Lung (tissue), 12 donors: ENCODE data around the gene DOCK2. TPM values are rescaled to one million over a fixed set of nuclear protein-coding genes. Genes with fewer than 3 reads are reported as not detected.

Source experiments
- ATAC-seq: fragments of 200-7000 bp; cut with Tn5 transposase; one replicate; pipeline ENCODE4 v1.9.1; 2020; ENCODE audit warnings: moderate number of reproducible peaks; ENCODE audit not compliant: insufficient read depth, low FRiP score
- DNase-seq, 3 donors: peaks; one replicate each; pipeline ENCODE4 v3.0.0-alpha.2; 2013 to 2017
- H3K27ac ChIP-seq, 2 donors: one replicate each; pipeline ENCODE4 v1.5.1; 2013; ENCODE audit warnings: mild to moderate bottlenecking in 2 of 2, moderate library complexity in 2 of 2, control low read depth in 1 of 2, inconsistent platforms in 1 of 2, low read depth in 1 of 2, low read length in 1 of 2
- H3K27me3 ChIP-seq, 3 donors: one replicate each; pipeline ENCODE4 v1.5.1; 2013; ENCODE audit warnings: low read length in 2 of 3; ENCODE audit not compliant: control insufficient read depth in 3 of 3, insufficient read depth in 3 of 3
- H3K36me3 ChIP-seq, 4 donors: one replicate each; pipeline ENCODE4 v1.5.1; 2013; ENCODE audit warnings: low read length in 4 of 4, mild to moderate bottlenecking in 1 of 4, moderate library complexity in 1 of 4; ENCODE audit not compliant: control insufficient read depth in 4 of 4, insufficient read depth in 4 of 4
- H3K4me1 ChIP-seq, 5 donors: one replicate each; pipeline ENCODE4 v1.5.1; 2013; ENCODE audit warnings: low read length in 5 of 5, mild to moderate bottlenecking in 2 of 5, moderate library complexity in 1 of 5; ENCODE audit not compliant: control insufficient read depth in 5 of 5, insufficient read depth in 5 of 5
- H3K4me3 ChIP-seq: one replicate; pipeline ENCODE4 v1.5.1; 2013; ENCODE audit warnings: mild to moderate bottlenecking, control low read depth, moderate library complexity
- H3K9ac ChIP-seq, 2 donors: one replicate each; pipeline ENCODE4 v1.5.1; 2013; ENCODE audit warnings: low read length in 2 of 2, control low read depth in 1 of 2; ENCODE audit not compliant: insufficient read depth in 1 of 2
- H3K9me3 ChIP-seq, 4 donors: one replicate each; pipeline ENCODE4 v1.5.1; 2013; ENCODE audit warnings: low read length in 3 of 4, mild to moderate bottlenecking in 1 of 4, moderate library complexity in 1 of 4; ENCODE audit not compliant: control insufficient read depth in 4 of 4, insufficient read depth in 3 of 4
- WGBS, 2 donors: extraction: QIAGEN DNeasy Blood & Tissue Kit; methylation state at CpG; one replicate each; pipeline ENCODE4 v1.1.7; 2013; 5-methylcytosine and 5-hydroxymethylcytosine counted together
- polyA plus RNA-seq, 2 donors: library from polyadenylated mRNA; stranded (reverse); fragments of 200-250 nt; gene quantifications; one replicate each; pipeline ENCODE4 v1.2.1, GENCODE V29; 2013
- total RNA-seq, 2 donors: library from RNA; depleted of rRNA in 1 of 2; stranded (reverse); fragments of >200 nt in 1 of 2; gene quantifications; one replicate each; pipeline ENCODE4 v1.2.1, GENCODE V29; 2014 to 2021
- TF ChIP-seq, protein P1 (sequence below): IDR thresholded peaks from 2 replicates; pipeline ENCODE4 v1.5.1; 2012; ENCODE audit warnings: mild to moderate bottlenecking; ENCODE audit errors: control extremely low read depth, extremely low read depth
- donor health status: control.
- donor health status: control.
- donor health status: Bipolar disorder and iron deficiency.
- donor health status: healthy.
- donor health status: DM: yes; HTN: yes; CAD: no.

DOCK2 gene
- total and polyA plus RNA-seq, 4 donors = 9.6 to 66.6 (median 43.4) TPM

DNA sequence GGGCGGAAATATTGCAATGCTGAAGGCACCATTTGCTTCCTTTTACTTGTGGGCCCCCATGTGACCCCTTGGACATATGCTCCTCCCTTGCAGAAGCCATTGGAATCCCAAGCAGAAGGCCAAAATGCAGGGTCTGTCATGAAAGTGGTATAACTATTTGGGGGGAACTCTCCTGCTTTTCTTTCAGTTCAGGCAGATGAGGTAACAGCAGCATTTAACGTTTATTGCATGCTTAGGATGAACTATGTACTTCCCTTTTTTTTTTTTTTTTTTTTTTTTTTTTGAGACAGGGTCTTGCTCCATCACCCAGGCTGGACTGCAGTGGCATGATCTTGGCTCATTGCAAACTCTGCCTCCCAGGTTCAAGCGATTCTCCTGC is 476.4 kb downstream of the DOCK2 start:
- Histone ChIP-seq H3K4me3 (no peak overlapping the region), H3K36me3 (no peaks in the 10 kb centered on the region), H3K9ac (no peak overlapping the region), H3K27me3 (peaks cover 0 to under 1% (median 0%) of the 10 kb centered on the region in 3 donors), H3K27ac (no peak overlapping the region), H3K4me1 (no peaks in the 10 kb centered on the region), H3K9me3 (peaks cover 0 to 2% (median 0%) of the 10 kb centered on the region in 4 donors)
- TF ChIP-seq, protein P1, sequence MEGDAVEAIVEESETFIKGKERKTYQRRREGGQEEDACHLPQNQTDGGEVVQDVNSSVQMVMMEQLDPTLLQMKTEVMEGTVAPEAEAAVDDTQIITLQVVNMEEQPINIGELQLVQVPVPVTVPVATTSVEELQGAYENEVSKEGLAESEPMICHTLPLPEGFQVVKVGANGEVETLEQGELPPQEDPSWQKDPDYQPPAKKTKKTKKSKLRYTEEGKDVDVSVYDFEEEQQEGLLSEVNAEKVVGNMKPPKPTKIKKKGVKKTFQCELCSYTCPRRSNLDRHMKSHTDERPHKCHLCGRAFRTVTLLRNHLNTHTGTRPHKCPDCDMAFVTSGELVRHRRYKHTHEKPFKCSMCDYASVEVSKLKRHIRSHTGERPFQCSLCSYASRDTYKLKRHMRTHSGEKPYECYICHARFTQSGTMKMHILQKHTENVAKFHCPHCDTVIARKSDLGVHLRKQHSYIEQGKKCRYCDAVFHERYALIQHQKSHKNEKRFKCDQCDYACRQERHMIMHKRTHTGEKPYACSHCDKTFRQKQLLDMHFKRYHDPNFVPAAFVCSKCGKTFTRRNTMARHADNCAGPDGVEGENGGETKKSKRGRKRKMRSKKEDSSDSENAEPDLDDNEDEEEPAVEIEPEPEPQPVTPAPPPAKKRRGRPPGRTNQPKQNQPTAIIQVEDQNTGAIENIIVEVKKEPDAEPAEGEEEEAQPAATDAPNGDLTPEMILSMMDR = no peak
- WGBS, 2 donors = 28 to 67% methylated on average over 3 of the region's 3 CpGs
- ATAC-seq (no peak), DNase-seq (no peak)

DNA sequence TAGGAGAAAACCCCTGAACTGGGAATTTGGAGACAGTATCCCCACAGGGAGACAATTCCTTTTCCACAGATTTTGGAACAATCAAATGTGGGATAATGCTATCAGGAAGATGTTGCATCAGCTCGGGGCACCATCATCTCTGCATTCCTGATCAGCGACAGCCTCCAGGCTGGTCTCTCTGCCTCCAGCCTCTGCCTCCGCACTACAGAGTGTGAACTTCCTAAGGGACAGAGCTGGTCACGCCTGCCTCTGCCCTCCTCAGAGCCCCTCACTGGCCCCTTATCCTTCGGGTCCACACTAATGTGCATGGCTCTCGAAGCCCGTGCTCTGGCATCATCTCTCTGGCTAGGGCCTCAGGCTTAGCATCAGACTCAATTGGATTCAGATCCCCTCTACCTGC is 477.2 kb downstream of the DOCK2 start:
- DNase-seq (no peak), ATAC-seq (no peak)
- H3K27me3 ChIP-seq = peaks cover 0 to 2% (median 0%) of the 10 kb centered on the region in 3 donors
- H3K4me3 ChIP-seq = no peak overlapping the region
- H3K36me3 ChIP-seq = no peaks in the 10 kb centered on the region
- H3K9me3 ChIP-seq = peaks cover 0 to 2% (median 0%) of the 10 kb centered on the region in 4 donors
- no peak overlapping the region for H3K9ac ChIP-seq
- TF ChIP-seq, protein P1 = no peak
- WGBS, 2 donors = 81 to 82% methylated on average over 7 of the region's 7 CpGs
- no peaks in the 10 kb centered on the region for H3K4me1 ChIP-seq
- H3K27ac ChIP-seq = no peak overlapping the region

DNA sequence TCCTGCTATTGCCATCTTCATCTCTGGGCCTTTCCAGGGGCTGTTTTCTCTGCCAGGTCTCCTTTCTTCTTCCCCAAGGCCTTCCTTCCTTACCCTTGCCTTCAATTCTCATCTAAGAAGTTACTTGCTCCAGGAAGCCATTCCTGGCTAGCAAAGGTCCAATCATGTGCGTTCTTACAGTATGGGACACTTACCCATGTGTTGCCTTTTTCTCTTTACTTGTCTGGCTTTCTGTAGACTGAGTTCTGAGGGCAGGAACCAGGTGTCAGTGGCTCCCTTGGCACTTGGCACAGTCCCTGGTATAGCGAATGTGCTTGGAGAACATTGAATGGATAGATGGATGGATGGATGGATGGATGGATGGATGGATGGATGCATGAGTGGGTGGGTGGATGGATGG is 478.9 kb downstream of the DOCK2 start:
- TF ChIP-seq, protein P1 = no peak
- 94 to 97% methylated on average over 2 of the region's 2 CpGs for WGBS, 2 donors

DNA sequence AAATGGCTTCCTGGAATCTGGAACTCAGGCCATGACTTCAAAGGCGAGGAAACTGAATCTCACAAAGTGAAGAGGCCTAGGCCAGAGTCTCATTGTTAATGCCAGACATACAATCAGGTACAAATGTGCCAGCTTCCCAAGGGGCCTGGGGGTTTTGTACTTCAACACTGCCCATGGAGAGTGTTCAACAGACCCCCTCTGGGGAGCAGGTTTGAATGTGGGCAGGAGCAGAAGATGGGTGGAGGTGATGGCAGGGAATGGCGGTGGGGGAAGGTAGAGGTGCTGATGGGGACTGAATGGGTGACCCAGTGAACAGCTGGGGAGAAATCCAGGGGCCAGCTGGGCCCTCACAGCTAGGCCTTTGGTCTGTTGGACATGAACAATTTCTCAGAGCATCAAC is 480.7 kb downstream of the DOCK2 start:
- ATAC-seq = no peak
- peaks cover 0 to 2% (median 0%) of the 10 kb centered on the region in 4 donors for H3K9me3 ChIP-seq
- H3K36me3 ChIP-seq = no peaks in the 10 kb centered on the region
- TF ChIP-seq, protein P1 = no peak
- no peak for DNase-seq
- 93 to 95% methylated on average over 2 of the region's 2 CpGs for WGBS, 2 donors
- no peak overlapping the region for H3K27ac ChIP-seq
- no peaks in the 10 kb centered on the region for H3K4me1 ChIP-seq
- H3K4me3 ChIP-seq = no peak overlapping the region
- peaks cover 0 to 2% (median 0%) of the 10 kb centered on the region in 3 donors for H3K27me3 ChIP-seq
- H3K9ac ChIP-seq = no peak overlapping the region

More for the DNA sequence above, 478.9 kb downstream of the DOCK2 start:
- H3K27me3 ChIP-seq = peaks cover 0 to 2% (median 0%) of the 10 kb centered on the region in 3 donors
- DNase-seq (no peak), ATAC-seq (no peak)
- no peak overlapping the region for H3K4me3 ChIP-seq
- H3K36me3 ChIP-seq = no peaks in the 10 kb centered on the region
- H3K9me3 ChIP-seq = peaks cover 0 to 2% (median 0%) of the 10 kb centered on the region in 4 donors
- H3K27ac ChIP-seq = no peak overlapping the region
- H3K9ac ChIP-seq = no peak overlapping the region
- no peaks in the 10 kb centered on the region for H3K4me1 ChIP-seq
